Left lung (tissue), 10 donors: ENCODE measurements around the gene IL17RE. TPM values are rescaled to one million over a fixed set of nuclear protein-coding genes. Genes with fewer than 3 reads are reported as not detected.
"Not testable (repeated sequence)": the region's sequence is repeated elsewhere in the genome, so short reads cannot be mapped to it uniquely, and the experiment has no call there.

Experiments
- ATAC-seq: fragments of 200-7000 bp; cut with Tn5 transposase; one replicate; pipeline ENCODE4 v1.9.1; 2020; ENCODE audit warnings: moderate library complexity
- DNase-seq, 4 donors: peaks; one replicate each; pipeline ENCODE4 v3.0.0-alpha.2; 2013 to 2020
- H3K27ac ChIP-seq, 2 donors: fragments of 200-600 bp; sonication (generic) in 1 of 2; one replicate each; pipeline versions ENCODE4 v1.5.0 to v1.8.0; 2020 to 2021
- H3K27me3 ChIP-seq, 2 donors: fragments of 200-600 bp; sonication (generic) in 1 of 2; one replicate each; pipeline versions ENCODE4 v1.5.0 to v1.8.0; 2020 to 2021
- H3K36me3 ChIP-seq, 2 donors: fragments of 200-600 bp; sonication (generic) in 1 of 2; one replicate each; pipeline versions ENCODE4 v1.5.0 to v1.8.0; 2020 to 2021
- H3K4me1 ChIP-seq, 2 donors: fragments of 200-600 bp; one replicate each; pipeline ENCODE4 v1.8.0; 2021
- H3K4me3 ChIP-seq, 2 donors: fragments of 200-600 bp; sonication (generic) in 1 of 2; one replicate each; pipeline versions ENCODE4 v1.5.0 to v1.8.0; 2020 to 2021; ENCODE audit warnings: mild to moderate bottlenecking in 1 of 2
- H3K9me3 ChIP-seq, 2 donors: fragments of 200-600 bp; sonication (generic) in 1 of 2; one replicate each; pipeline versions ENCODE4 v1.5.0 to v1.8.0; 2020 to 2021
- CTCF ChIP-seq, 2 donors: fragments of 200-600 bp; sonication (generic) in 1 of 2; IDR thresholded peaks; one replicate each; pipeline versions ENCODE4 v1.5.0 to v1.8.0; 2021; ENCODE audit warnings: antibody characterized with exemption in 2 of 2
- intact Hi-C, 2 donors: fragments of 100-400 bp; cut with DNase I; formaldehyde crosslinking; loops; one replicate each; pipeline versions ENCODE4 v1.11.2 to v1.14.2; 2022
- polyA plus RNA-seq, 6 donors: library from polyadenylated mRNA; unstranded; fragments of 120-200 nt; gene quantifications; one replicate each; pipeline ENCODE4 v1.2.1, GENCODE V29; 2013; ENCODE audit not compliant: insufficient read length in 6 of 6
- total RNA-seq, 2 donors: library from RNA; stranded (reverse); fragmentation: NEBNext Ultra II Directional; extraction: Animal tissue kit (Norgen Biotek cat#: 25700); gene quantifications; one replicate each; pipeline ENCODE4 v1.2.1, GENCODE V29; 2021
- donor health status: DM: no; HTN: yes; CAD: no.
- donor health status: DM: no; HTN: no; CAD: no.

Gene IL17RE
- total and polyA plus RNA-seq, 8 donors, result 14.4 to 108 (median 80.5) TPM

- Histone ChIP-seq H3K36me3 (peaks cover 0 to 20% of the 10 kb centered on the region in 2 donors), H3K9me3 (no peaks in the 10 kb centered on the region), H3K4me3 (peak within 1 kb of the TSS; percentile 95 to 98), H3K27me3 (no peaks in the 10 kb centered on the region), H3K4me1 (peaks cover 7 to 33% of the 10 kb centered on the region in 2 donors), H3K27ac (peak within 1 kb of the TSS; percentile 93 to 94)
- ATAC-seq (peak; percentile 99), DNase-seq (peak; percentile 90 to 95 (median 91))
- TF ChIP-seq CTCF (IDR thresholded peaks at IDR 0.05), result peak in 1 of 2 donors; percentile 6
- intact Hi-C loops, result no loop called here
Measured at GRCh38 chr3:9890249-9891071, 12.2 kb upstream of the IL17RE start, which contains the start of gene JAGN1. TSS of gene JAGN1 (plus strand) at chr3:9890610. CDS start at chr3:9890723, 113 bp downstream.

GRCh38 chr3:9891072-9891622 lies 11.5 kb upstream of the IL17RE start:
- H3K27me3 ChIP-seq, result no peaks in the 10 kb centered on the region
- intact Hi-C loops, result no loop called here
- no peak for ATAC-seq

GRCh38 chr3:9893739-9894138 lies 8.9 kb upstream of the IL17RE start:
- ATAC-seq, result no peak
- TF ChIP-seq CTCF (IDR thresholded peaks at IDR 0.05), result no peak
- no peak overlapping the region for H3K27ac ChIP-seq
- H3K27me3 ChIP-seq, result no peaks in the 10 kb centered on the region
- no peak for DNase-seq
- no peaks in the 10 kb centered on the region for H3K9me3 ChIP-seq
- H3K36me3 ChIP-seq, result peaks cover 0 to 20% of the 10 kb centered on the region in 2 donors
- no peak overlapping the region for H3K4me3 ChIP-seq
- H3K4me1 ChIP-seq, result peaks cover 7 to 38% of the 10 kb centered on the region in 2 donors
- intact Hi-C loops, result no loop called here

More at GRCh38 chr3:9891072-9891622, 11.5 kb upstream of the IL17RE start:
- DNase-seq, result no peak
- Histone ChIP-seq H3K36me3 (peaks cover 0 to 20% of the 10 kb centered on the region in 2 donors), H3K4me1 (peaks cover 7 to 33% of the 10 kb centered on the region in 2 donors), H3K4me3 (peak overlapping the region; percentile 95 to 98), H3K9me3 (no peaks in the 10 kb centered on the region), H3K27ac (peak overlapping the region; percentile 93 to 94)
- no peak for TF ChIP-seq CTCF (IDR thresholded peaks at IDR 0.05)

GRCh38 chr3:9895715-9896114 lies 6.9 kb upstream of the IL17RE start:
- H3K27me3 ChIP-seq, H3K9me3 ChIP-seq, ATAC-seq, intact Hi-C loops, H3K27ac ChIP-seq, DNase-seq, H3K4me3 ChIP-seq: not testable (repeated sequence)
- Histone ChIP-seq H3K4me1 (peaks cover 8 to 37% of the 10 kb centered on the region in 2 donors), H3K36me3 (peaks cover 0 to 20% of the 10 kb centered on the region in 2 donors)

GRCh38 chr3:9896755-9897407 lies 5.8 kb upstream of the IL17RE start:
- peaks cover 0 to 20% of the 10 kb centered on the region in 2 donors for H3K36me3 ChIP-seq
- H3K27ac ChIP-seq, ATAC-seq, H3K4me3 ChIP-seq, H3K27me3 ChIP-seq, H3K9me3 ChIP-seq, DNase-seq, intact Hi-C loops: not testable (repeated sequence)
- peaks cover 4 to 28% of the 10 kb centered on the region in 2 donors for H3K4me1 ChIP-seq
